Measurements from ENCODE around the gene C6orf62. TPM values are rescaled to one million over a fixed set of nuclear protein-coding genes. Genes with fewer than 3 reads are reported as not detected.
"Not testable (repeated sequence)": the region's sequence is repeated elsewhere in the genome, so short reads cannot be mapped to it uniquely, and the experiment has no call there.

The C6orf62 gene
- total RNA-seq: 100 to 1,000 TPM in 1 of 4 donors, 10 to 100 TPM in 3; 58.4 to 108 (median 87.3) TPM

GRCh38 chr6:24719125-24719971 is at the start of gene C6orf62:
Gene C6orf62 (minus strand): TSS chr6:24719154. CDS start chr6:24718668, 486 bp downstream.
- Histone ChIP-seq H3K9me3 (no peaks in the 10 kb centered on the region), H3K27ac (peak within 1 kb of the TSS; percentile 96 to 99 (median 98)), H3K4me3 (replicated peaks in 1 of 3) (peak within 1 kb of the TSS; percentile 43 to 99 (median 85)), H3K36me3 (peaks cover 16 to 17% of the 10 kb centered on the region in 2 donors), H3K27me3 (no peaks in the 10 kb centered on the region), H3K4me1 (peaks cover 25 to 31% of the 10 kb centered on the region in 2 donors)
- peak; percentile 23 to 32 for DNase-seq
- TF ChIP-seq CTCF (IDR thresholded peaks at IDR 0.05) (no peak), POLR2A (IDR thresholded peaks at IDR 0.05) (peak in 1 of 2 donors; percentile 5)
- intact Hi-C loops (cut with DNase I): loop anchor here (5.0 kb wide), 1 partner anchor 53 kb away; the partner anchor contains the start of gene GMNN
- 1% methylated on average over 25 of the region's 25 CpGs for WGBS, 2 donors

GRCh38 chr6:24768361-24768760 is 49.4 kb upstream of the C6orf62 start:
- 97 to 98% methylated on average over 5 of the region's 5 CpGs for WGBS, 2 donors
- H3K4me1 ChIP-seq: peaks cover 3 to 4% of the 10 kb centered on the region in 2 donors
- DNase-seq: no peak
- H3K36me3 ChIP-seq: no peaks in the 10 kb centered on the region
- H3K9me3 ChIP-seq: no peaks in the 10 kb centered on the region
- TF ChIP-seq POLR2A (IDR thresholded peaks at IDR 0.05): no peak
- TF ChIP-seq CTCF (IDR thresholded peaks at IDR 0.05): no peak
- no peaks in the 10 kb centered on the region for H3K27me3 ChIP-seq
- H3K27ac ChIP-seq: no peak overlapping the region
- no peak overlapping the region for H3K4me3 ChIP-seq (replicated peaks in 1 of 3)
- intact Hi-C loops (cut with DNase I): loop anchor here (5.0 kb wide), 1 partner anchor 186 kb away; no protein-coding TSS in a partner anchor

- H3K4me3 ChIP-seq (replicated peaks in 1 of 3): no peak overlapping the region
- TF ChIP-seq CTCF (IDR thresholded peaks at IDR 0.05): peak in 4 of 6 experiments; percentile 25 to 56 (median 55)
- no peak for TF ChIP-seq POLR2A (IDR thresholded peaks at IDR 0.05)
- H3K27me3 ChIP-seq: no peaks in the 10 kb centered on the region
- intact Hi-C loops (cut with DNase I): loop anchor here (5.0 kb wide), 1 partner anchor 185 kb away; no protein-coding TSS in a partner anchor
- no peak for DNase-seq
- H3K36me3 ChIP-seq: no peaks in the 10 kb centered on the region
- H3K27ac ChIP-seq: no peak overlapping the region
- 64 to 66% methylated on average over 9 of the region's 9 CpGs for WGBS, 2 donors
- no peaks in the 10 kb centered on the region for H3K9me3 ChIP-seq
- peaks cover 3 to 8% of the 10 kb centered on the region in 2 donors for H3K4me1 ChIP-seq
Observed at GRCh38 chr6:24766680-24767462, 47.9 kb upstream of the C6orf62 start.

GRCh38 chr6:24765968-24766367 is 47.0 kb upstream of the C6orf62 start:
- H3K36me3 ChIP-seq; H3K4me1 ChIP-seq; DNase-seq; H3K27ac ChIP-seq; H3K4me3 ChIP-seq (replicated peaks in 1 of 3); H3K9me3 ChIP-seq; H3K27me3 ChIP-seq: not testable (repeated sequence)
- 94 to 100% methylated on average over 5 to 12 of the region's 26 CpGs for WGBS, 2 donors
- intact Hi-C loops (cut with DNase I): loop anchor here (5.0 kb wide), 1 partner anchor 184 kb away; no protein-coding TSS in a partner anchor

GRCh38 chr6:24764833-24765828 is 46.2 kb upstream of the C6orf62 start:
- not testable (repeated sequence) for DNase-seq; H3K27ac ChIP-seq; H3K9me3 ChIP-seq; H3K4me1 ChIP-seq; H3K4me3 ChIP-seq (replicated peaks in 1 of 3); H3K36me3 ChIP-seq; H3K27me3 ChIP-seq
- intact Hi-C loops (cut with DNase I): loop anchor here (5.0 kb wide), 1 partner anchor 183 kb away; no protein-coding TSS in a partner anchor
- 89 to 90% methylated on average over 20 of the region's 20 CpGs for WGBS, 2 donors

Data from thyroid gland (tissue), 4 donors.